GM13976 (cell line): ENCODE data around the gene IST1.

Experiments
- DNase-seq: peaks from one replicate; pipeline ENCODE4 v3.0.0; 2012; ENCODE audit warnings: low spot score
- in situ Hi-C: fragments of 300-500 bp; cut with MboI; formaldehyde crosslinking; loops from one replicate; pipeline ENCODE4 v1.12.0; 2022; ENCODE audit warnings: low sequenced_read_pairs, mixed read lengths, inconsistent platforms; ENCODE audit not compliant: unreplicated experiment
- TF ChIP-seq, protein P1 (sequence below): IDR thresholded peaks from 2 replicates; pipeline ENCODE4 v1.5.1; 2012; ENCODE audit warnings: borderline replicate concordance, mild to moderate bottlenecking; ENCODE audit not compliant: insufficient read depth; ENCODE audit errors: extremely low read depth, missing control alignments, control extremely low read depth

Gene IST1

DNA sequence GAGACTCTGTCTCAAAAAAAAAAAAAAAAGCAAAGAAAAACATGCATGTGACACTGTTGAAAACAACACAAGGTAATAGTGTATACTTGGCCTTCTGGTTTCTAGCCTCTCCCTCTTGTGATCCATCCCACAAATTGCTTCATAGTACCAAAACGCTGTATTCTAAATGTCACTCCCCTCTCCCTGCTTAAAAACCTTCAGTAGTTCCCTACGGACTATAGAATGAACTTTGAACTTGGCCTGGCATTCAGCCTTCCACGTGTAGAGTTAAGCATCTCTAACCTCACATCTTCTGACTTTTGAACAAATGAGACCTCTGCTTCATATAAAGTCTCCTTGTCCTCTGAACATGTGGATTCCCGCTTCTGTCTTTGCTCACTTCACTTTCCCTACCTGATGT is 16.4 kb upstream of the IST1 start:
- DNase-seq: no peak
- in situ Hi-C loops: no loop called here
- TF ChIP-seq, protein P1, sequence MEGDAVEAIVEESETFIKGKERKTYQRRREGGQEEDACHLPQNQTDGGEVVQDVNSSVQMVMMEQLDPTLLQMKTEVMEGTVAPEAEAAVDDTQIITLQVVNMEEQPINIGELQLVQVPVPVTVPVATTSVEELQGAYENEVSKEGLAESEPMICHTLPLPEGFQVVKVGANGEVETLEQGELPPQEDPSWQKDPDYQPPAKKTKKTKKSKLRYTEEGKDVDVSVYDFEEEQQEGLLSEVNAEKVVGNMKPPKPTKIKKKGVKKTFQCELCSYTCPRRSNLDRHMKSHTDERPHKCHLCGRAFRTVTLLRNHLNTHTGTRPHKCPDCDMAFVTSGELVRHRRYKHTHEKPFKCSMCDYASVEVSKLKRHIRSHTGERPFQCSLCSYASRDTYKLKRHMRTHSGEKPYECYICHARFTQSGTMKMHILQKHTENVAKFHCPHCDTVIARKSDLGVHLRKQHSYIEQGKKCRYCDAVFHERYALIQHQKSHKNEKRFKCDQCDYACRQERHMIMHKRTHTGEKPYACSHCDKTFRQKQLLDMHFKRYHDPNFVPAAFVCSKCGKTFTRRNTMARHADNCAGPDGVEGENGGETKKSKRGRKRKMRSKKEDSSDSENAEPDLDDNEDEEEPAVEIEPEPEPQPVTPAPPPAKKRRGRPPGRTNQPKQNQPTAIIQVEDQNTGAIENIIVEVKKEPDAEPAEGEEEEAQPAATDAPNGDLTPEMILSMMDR: no peak

DNA sequence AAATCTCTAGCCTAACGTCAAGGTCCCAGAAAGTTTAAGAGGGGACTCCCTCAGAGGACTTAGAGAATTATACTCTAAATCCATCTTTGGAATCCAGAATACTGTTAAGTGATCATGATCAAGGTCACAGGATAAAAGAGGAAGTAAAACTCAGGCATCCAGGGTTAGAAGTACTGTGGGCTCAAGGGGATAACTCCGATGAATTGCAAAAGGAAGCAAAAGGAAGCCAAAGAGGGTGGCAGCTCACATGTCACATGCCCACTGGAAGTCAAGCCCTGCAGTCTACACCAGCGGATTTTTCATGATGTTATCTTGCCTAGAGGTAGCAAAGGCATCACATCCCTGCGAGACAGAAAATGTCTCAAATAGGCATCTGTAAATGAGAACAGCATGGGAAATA is 15.2 kb upstream of the IST1 start:
- TF ChIP-seq, protein P1: no peak
- DNase-seq: no peak
- in situ Hi-C loops: no loop called here

DNA sequence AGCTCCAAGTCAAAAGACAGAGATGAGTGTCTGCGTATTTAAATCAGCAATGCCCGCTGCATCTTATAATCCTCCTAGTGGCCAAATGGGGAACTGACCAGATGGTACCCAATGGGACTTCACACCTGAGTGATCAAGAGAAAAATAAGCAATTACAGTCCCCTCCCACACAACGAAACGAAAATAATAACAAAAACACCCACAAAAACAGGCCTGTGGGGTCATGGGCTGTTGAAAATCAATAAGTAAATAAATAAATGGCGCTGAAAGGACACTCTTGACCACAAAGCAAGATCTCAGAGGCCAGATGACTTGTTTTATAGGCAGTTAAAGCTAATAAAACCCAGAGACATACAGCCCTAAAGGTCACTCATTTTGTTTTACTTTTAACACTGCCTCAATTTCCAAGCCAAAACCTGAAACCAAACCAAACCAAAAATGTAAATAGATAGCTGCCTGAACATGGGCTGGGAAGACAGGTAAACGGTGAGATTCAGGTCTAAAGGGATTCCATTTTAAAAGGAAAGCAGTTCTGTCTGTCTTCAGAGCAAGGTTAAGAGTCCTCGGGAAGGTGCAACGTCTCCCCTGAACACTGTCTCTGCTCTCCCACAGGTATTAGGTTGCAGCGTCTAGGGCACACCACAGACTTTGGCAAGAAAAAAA is 12.7 kb upstream of the IST1 start:
- TF ChIP-seq, protein P1: peak; percentile 66
- peak; percentile 82 for DNase-seq
- in situ Hi-C loops: no loop called here

- peak; percentile 68 for DNase-seq
- TF ChIP-seq, protein P1: peak; percentile 43
- in situ Hi-C loops: no loop called here
Observed at GRCh38 chr16:71883168-71883848, 12.0 kb upstream of the IST1 start.

GRCh38 chr16:71883849-71884638 is 11.3 kb upstream of the IST1 start, which contains the start of gene ZNF821:
Gene ZNF821 (minus strand): TSS chr16:71884182. CDS start chr16:71879946, 4,236 bp downstream.
- TF ChIP-seq, protein P1: no peak
- DNase-seq: peak; percentile 89
- in situ Hi-C loops: no loop called here

DNA sequence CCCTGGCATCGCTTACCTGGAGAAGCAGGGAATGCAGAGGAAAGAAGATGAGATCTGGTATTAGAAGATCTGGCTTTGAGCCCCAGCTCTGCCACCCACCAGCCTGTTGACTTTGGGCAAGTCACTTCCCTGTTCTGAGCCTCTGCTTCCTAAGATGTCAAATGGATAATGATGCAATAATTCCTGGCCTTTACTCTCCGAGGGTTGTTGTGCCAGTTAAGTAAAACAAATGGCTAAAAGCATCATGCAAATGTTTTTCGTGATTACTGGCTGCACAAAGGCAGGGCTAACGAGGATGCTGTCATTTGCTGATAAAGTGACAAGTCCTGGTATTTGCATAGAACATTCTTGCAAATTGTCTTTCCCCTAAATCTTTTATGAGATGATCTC is 10.1 kb upstream of the IST1 start:
- in situ Hi-C loops: no loop called here

More for the DNA sequence above, 10.1 kb upstream of the IST1 start:
- TF ChIP-seq, protein P1: no peak
- no peak for DNase-seq
